HuH-7.5 (cell line): Measurements from ENCODE around the gene PI4KA.
"Not testable (repeated sequence)": the region's sequence is repeated elsewhere in the genome, so short reads cannot be mapped to it uniquely, and the experiment has no call there.

Source experiments
- DNase-seq: peaks from one replicate; pipeline ENCODE4 v3.0.0; 2011; ENCODE audit warnings: low spot score

The PI4KA gene

DNA sequence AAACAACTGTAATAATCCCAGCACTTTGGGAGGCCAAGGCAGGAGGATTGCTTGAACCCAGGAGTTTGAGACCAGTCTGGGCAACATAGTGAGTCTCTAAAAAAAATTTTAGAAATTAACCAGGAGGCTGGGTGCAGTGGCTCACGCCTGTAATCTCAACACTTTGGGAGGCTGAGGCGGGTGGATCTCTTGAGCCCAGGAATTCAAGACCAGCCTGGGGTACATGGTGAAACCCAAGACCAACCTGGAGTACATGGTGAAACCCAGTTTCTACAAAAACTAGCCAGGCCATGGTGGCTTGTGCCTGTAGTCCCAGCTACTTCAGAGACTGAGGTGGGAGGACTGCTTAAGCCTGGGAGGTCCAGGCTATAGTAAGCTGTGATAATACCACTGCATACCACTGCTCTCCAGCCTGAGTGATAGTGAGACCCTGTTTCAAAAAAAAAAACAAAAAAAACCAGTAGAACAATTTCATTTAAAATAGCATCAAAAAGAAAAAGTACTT lies 11.2 kb downstream of the PI4KA start:
- DNase-seq = no peak

GRCh38 chr22:20844055-20845037 lies 14.3 kb downstream of the PI4KA start:
- DNase-seq = no peak

- no peak for DNase-seq
These were observed 15.1 kb downstream of the PI4KA start for GRCh38 chr22:20843501-20843900.

DNA sequence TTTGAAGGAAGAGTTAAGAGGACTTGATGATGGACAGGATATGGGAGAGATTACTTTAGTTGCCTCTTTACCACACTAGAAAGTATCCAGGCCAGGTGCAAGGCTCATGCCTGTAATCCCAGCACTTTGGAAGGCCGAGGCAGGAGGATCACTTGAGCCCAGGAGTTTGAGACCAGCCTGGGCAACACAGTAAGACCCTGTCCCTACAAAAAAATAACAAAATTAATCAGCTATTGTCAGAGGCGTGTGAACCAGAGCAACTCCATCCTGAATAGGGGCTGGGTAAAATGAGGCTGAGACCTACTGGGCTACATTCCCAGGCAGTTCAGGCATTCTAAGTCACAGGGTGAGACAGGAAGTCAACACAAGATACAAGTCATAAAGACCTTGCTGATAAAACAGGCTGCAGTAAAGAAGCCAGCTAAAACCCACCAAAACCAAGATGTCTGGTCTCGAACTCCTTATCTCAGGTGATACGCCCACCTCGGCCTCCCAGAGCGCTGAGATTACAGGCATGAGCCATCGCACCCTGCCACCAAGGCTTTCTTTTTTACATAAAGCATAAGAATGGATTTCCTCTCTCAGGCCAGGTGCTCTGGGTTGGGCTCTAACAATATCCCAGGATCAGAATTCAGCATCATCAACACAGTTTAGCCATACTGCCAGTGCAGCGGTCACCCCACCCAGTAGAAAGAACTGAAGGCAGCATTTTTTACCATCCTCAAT lies 17.8 kb downstream of the PI4KA start:
- no peak for DNase-seq

DNA sequence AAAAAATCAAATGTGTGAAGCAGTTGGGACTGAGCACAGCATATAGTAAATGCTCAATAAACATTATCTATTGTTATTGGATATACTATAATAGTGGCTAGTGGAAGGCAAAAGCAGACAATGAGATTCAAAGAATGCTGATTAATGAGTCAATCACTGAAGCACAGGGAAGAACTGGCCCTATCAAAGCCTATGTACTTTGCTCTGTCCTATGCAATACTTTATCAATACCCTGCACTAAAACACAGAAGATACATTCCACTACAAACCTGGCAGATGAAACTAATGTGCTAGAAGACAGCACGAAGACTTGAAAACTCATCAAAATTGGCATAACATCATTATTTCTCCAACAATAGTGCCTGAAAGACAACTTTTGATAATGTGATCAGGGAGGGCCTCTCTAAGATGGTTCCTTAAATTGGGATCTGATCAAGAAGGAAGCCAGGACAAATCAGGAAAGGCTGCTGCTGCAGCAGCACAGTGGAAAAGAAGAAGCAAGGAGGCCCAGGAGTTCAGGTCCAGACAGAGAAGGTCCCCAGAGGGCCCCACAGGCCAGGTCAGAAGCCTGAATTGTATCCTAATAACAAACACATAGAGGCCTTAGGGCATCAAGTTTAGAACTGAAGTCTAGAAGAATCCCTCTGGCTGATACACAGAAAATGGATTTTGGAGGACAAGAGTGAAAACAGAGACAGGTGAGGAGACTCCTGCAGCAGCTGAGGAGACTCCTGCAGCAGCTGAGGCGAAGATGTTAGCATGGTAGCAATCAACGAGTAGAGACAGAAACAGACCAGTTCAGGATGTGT lies 18.6 kb downstream of the PI4KA start:
- DNase-seq = no peak

GRCh38 chr22:20839354-20839753 lies 19.3 kb downstream of the PI4KA start:
- DNase-seq = not testable (repeated sequence)

DNA sequence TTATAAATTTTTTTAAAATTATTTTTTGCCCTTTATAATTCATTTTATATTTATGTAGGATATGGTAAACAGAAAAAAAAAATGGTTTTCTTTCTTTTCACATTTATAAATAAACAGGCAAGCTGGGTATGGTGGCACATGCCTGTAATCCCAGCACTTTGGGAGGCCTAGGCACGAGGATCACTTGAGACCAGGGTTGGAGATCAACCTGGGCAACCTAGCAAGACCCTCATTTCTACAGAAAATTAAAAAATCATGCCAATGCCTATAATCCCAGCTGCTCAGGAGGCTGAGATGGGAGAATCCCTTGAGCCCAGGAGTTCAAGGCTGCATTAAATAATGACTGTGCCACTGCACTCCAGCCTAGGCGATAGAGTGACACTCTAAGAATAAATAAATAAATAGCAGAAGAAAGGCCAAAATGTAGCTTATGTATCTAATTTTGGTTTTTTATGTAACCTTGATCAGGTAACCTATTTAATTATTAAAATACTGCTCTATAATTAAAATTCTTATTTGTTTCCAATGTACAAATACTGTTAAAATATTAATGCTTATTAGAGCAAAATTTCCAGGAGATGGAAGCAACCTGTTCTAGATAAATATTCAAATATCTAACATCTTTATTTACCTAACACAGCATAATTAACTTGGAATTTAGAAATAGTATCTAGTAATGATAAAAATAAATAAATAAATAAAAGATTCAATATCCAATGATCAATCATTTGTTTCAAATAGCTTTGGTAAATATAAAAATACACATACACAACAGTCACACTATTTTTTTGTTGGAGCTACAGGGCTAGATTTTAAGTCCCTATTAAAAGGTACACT lies 21.4 kb downstream of the PI4KA start:
- no peak for DNase-seq

DNA sequence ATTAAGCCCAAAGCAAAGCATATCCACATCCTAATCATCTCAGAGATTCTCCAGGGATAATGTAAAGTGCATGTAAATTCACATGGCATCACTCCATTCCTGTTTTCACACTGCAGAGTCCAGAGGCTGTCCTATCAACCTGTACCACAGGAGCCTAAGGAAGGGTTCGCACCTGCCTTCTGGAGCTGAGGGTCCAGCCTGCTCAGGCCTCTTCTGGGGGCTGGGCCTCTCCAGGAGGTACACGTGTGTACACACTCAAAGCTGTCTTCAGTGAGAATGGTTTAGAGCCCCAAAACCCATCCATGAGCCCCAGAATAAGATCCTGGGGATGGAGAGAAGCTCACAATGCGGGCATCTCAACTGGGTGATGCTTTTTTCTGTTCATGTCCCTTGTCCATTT lies 23.9 kb downstream of the PI4KA start:
- no peak for DNase-seq

- no peak for DNase-seq
These were observed 24.4 kb downstream of the PI4KA start for GRCh38 chr22:20834206-20834605.

DNA sequence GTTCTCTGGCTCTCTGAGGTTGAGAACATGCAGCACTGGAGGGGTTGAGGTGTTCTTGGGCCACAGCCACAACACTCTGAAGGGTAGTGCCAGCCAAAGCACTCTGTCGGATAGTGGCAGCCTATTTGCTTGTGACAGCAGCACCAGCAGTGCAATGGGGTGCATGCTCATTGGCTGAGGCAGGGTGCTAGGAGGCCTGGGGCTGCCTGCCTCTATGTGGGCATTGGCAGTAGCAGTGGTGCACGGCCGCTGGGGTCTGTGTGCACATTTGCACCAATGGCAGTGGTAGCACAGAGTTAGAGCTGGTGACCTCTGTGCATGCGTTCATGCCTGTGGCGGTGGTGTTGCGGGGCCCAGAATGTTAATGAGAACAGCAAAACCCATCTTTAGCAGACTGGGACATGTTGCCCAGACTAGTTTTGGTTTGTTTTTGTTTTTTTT lies 25.4 kb downstream of the PI4KA start:
- no peak for DNase-seq

DNA sequence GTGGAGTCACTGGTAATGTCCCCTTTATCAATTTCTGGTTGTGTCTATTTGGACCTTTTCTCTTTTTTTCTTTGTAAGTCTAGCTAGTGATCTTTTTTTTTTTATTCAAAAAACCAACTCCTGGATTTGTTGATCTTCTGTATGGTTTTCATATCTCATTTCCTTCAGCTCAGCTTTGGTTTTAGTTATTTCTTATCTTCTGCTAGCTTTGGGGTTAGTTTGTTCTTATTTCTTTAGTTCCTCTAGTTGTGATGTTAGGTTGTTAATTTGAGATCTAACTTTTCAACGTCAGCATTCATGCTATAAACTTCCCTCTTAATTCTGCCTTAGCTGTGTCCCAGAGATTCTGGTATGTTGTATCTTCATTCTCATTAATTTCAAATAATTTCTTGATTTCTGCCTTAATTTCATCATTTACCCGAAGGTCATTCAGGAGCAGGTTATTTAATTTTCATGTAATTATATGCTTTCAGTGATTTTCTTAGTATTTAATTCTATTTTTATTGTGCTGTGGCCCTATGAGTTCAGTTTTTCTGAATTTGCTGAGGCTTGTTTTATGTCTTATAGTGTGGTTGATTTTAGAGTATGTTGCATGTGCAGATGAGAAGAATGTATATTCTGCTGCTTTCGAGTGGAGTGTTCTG lies 29.0 kb downstream of the PI4KA start:
- DNase-seq = no peak

- DNase-seq = not testable (repeated sequence)
These were observed 32.0 kb downstream of the PI4KA start for GRCh38 chr22:20826373-20827152.

GRCh38 chr22:20825624-20826023 lies 33.0 kb downstream of the PI4KA start:
- DNase-seq = no peak

- DNase-seq = not testable (repeated sequence)
These were observed 33.4 kb downstream of the PI4KA start for GRCh38 chr22:20825216-20825615.

DNA sequence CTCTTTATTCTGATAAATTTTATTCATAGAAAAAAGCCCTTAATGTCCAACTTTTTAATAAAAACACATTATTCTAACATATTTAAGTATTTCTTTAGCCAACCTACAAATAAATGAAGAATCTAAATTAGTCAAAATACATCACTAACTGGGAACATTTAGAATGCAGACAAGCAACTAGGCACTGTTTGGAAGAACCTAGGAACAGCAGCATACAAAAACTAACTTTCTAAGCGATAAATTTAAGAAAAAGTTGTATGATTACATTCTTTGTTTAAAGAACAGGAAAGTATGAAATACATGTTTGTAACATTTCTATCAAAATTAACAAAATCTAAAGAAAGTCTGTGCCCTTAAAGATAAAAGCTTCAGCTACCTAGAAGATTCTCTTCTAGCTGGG lies 35.3 kb downstream of the PI4KA start:
- no peak for DNase-seq

- DNase-seq = no peak
These were observed 36.4 kb downstream of the PI4KA start for GRCh38 chr22:20822240-20822639.

GRCh38 chr22:20821717-20822239 lies 36.8 kb downstream of the PI4KA start:
- not testable (repeated sequence) for DNase-seq

DNA sequence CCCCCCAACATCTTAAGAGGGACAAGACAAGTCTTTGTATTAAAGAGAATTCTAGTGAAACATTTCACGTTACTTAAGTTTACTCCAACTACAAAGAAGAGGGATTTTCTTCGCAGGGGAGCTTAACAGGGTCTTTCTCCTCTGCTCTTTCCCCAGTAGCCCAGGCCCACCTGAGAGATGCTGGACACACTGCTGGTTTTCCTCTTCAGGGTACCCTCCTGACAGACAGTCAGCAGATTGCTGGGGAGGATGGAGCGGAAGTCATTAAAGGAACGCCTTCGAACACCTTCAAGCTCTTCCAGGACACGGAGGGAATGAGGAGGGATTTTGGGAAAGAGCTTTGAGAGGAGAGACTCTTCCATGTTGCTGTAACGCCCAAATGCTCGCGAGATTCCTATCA lies 39.1 kb downstream of the PI4KA start:
- no peak for DNase-seq

DNA sequence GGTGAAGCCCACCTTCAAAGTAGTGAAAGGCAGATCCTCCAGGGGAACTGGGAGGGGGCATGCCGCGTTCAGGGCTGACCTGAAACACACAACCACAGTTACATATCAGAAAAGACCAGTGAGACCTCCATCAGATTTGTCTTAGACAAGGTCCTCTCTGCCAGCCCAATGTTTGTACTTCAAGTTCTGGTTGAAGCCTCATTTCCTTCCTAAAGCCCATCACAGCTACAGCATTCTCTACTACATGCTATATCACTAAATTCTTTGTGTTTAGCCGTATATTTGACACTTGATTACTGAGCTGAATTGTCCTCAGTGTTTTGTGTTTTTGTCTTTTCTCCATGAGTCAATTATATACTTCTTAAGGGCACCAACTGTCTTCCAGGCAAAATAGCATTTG lies 40.1 kb downstream of the PI4KA start:
- no peak for DNase-seq

DNA sequence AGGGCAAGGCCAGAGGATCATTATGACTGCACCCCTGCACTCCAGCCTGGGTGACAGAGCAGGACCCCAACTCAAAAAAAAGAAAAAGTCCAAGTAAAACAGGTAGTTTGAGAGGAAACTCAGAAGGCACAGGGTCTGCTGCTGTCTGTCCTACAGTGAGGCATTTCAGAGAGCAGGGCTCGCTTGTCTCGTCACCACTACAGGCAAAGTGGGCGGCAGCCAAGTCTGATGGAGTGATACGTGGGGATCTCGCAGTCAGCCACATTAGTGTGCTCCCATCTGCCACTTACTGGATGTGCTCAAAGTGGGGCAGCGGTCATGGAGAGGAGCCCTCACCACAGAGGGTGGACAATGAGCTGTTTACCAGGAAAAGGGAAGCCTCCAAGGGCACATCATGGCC lies 42.1 kb downstream of the PI4KA start:
- DNase-seq = no peak
